ENCODE data around the gene KLRF1.
"Not testable (repeated sequence)": the region's sequence is repeated elsewhere in the genome, so short reads cannot be mapped to it uniquely, and the experiment has no call there.

Gene KLRF1

GRCh38 chr12:9869307-9870161 lies 42.3 kb downstream of the KLRF1 start, which contains the start of gene CLEC2B:
CLEC2B (minus strand) TSS chr12:9869354.
- peaks cover 6% of the 10 kb centered on the region for H3K36me3 Mint-ChIP-seq (ENCODE audit: low read depth)
- no peaks in the 10 kb centered on the region for H3K9me3 Mint-ChIP-seq
- peak within 1 kb of the TSS; percentile 94 for H3K4me3 Mint-ChIP-seq
- H3K27ac Mint-ChIP-seq = peak within 1 kb of the TSS; percentile 95
- no peaks in the 10 kb centered on the region for H3K27me3 Mint-ChIP-seq (ENCODE audit: low read depth)
- peaks cover 36% of the 10 kb centered on the region for H3K4me1 Mint-ChIP-seq (ENCODE audit: low read depth)
- DNase-seq (ENCODE audit: low spot score) = peak; percentile 27

- no peaks in the 10 kb centered on the region for H3K27me3 Mint-ChIP-seq (ENCODE audit: low read depth)
- peaks cover 6% of the 10 kb centered on the region for H3K36me3 Mint-ChIP-seq (ENCODE audit: low read depth)
- H3K4me1 Mint-ChIP-seq (ENCODE audit: low read depth) = peaks cover 30% of the 10 kb centered on the region
- H3K27ac Mint-ChIP-seq = peak overlapping the region; percentile 95
- no peak for DNase-seq (ENCODE audit: low spot score)
- H3K4me3 Mint-ChIP-seq = peak overlapping the region; percentile 94
- H3K9me3 Mint-ChIP-seq = no peaks in the 10 kb centered on the region
Measured at GRCh38 chr12:9870286-9870866, 43.1 kb downstream of the KLRF1 start.

DNA sequence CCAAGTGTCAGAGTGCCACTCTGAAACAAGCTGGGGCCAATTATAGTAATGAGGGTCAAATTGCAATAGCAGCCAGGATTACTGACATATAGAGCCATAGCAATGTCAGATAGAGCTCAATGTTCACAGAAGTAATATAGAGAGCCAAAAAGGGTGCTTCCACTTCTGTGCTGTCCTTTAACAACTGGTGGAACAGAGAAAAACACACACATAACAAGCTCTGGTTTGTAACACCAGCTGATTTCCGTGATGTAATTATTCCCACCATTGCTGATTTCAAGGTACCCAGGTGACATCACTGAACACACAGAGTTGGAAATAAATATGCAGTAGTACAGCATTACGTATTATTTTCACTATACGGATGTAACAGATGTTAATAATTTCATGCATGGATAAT lies 44.9 kb downstream of the KLRF1 start:
- Mint-ChIP-seq H3K4me3 (no peak overlapping the region), H3K4me1 (ENCODE audit: low read depth) (peaks cover 16% of the 10 kb centered on the region), H3K27ac (no peak overlapping the region), H3K9me3 (no peaks in the 10 kb centered on the region), H3K27me3 (ENCODE audit: low read depth) (no peaks in the 10 kb centered on the region), H3K36me3 (ENCODE audit: low read depth) (peaks cover 3% of the 10 kb centered on the region)
- no peak for DNase-seq (ENCODE audit: low spot score)

DNA sequence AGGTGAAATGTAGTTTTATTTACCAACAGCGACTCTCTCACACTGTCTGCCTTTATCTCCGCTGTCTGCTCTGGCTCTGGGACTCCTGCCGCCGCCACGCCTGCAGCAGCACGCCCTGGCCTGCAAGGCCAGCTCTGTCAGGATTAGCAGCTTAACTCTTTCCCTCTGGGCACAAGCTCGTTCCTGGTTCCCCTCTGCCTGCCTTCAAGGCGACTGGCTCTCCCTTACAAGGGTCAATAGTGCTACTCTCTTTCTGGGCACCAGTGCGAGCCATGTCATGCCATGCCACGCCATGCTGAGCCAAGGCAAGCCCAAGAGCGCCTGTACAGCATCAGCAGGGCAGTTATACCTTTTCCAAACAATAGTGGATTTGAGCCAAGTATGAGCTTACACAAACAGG lies 45.5 kb downstream of the KLRF1 start:
- peaks cover 15% of the 10 kb centered on the region for H3K4me1 Mint-ChIP-seq (ENCODE audit: low read depth)
- H3K36me3 Mint-ChIP-seq (ENCODE audit: low read depth) = peaks cover 2% of the 10 kb centered on the region

GRCh38 chr12:9876120-9876519 lies 48.8 kb downstream of the KLRF1 start:
- not testable (repeated sequence) for H3K27me3 Mint-ChIP-seq (ENCODE audit: low read depth); H3K27ac Mint-ChIP-seq; H3K4me3 Mint-ChIP-seq; H3K9me3 Mint-ChIP-seq; H3K36me3 Mint-ChIP-seq (ENCODE audit: low read depth); DNase-seq (ENCODE audit: low spot score)
- H3K4me1 Mint-ChIP-seq (ENCODE audit: low read depth) = peaks cover 15% of the 10 kb centered on the region

More for the DNA sequence above, 45.5 kb downstream of the KLRF1 start:
- no peak overlapping the region for H3K27ac Mint-ChIP-seq
- H3K4me3 Mint-ChIP-seq = no peak overlapping the region
- H3K9me3 Mint-ChIP-seq = no peaks in the 10 kb centered on the region
- DNase-seq (ENCODE audit: low spot score) = no peak
- H3K27me3 Mint-ChIP-seq (ENCODE audit: low read depth) = no peaks in the 10 kb centered on the region

- Mint-ChIP-seq H3K4me1 (ENCODE audit: low read depth) (peaks cover 16% of the 10 kb centered on the region), H3K27me3 (ENCODE audit: low read depth) (no peaks in the 10 kb centered on the region), H3K9me3 (no peaks in the 10 kb centered on the region), H3K36me3 (ENCODE audit: low read depth) (no peaks in the 10 kb centered on the region), H3K4me3 (no peak overlapping the region), H3K27ac (no peak overlapping the region)
- no peak for DNase-seq (ENCODE audit: low spot score)
Measured at GRCh38 chr12:9880532-9881078, 53.3 kb downstream of the KLRF1 start.

- Mint-ChIP-seq H3K4me3 (no peak within 1 kb of the TSS), H3K27ac (no peak within 1 kb of the TSS), H3K4me1 (ENCODE audit: low read depth) (peaks cover 16% of the 10 kb centered on the region), H3K36me3 (ENCODE audit: low read depth) (no peaks in the 10 kb centered on the region), H3K27me3 (ENCODE audit: low read depth) (peaks cover 2% of the 10 kb centered on the region), H3K9me3 (no peaks in the 10 kb centered on the region)
- no peak for DNase-seq (ENCODE audit: low spot score)
Measured at GRCh38 chr12:9881246-9881645, 54.0 kb downstream of the KLRF1 start, which contains the start of gene KLRF2. KLRF2 (plus strand) TSS chr12:9881489; CDS start chr12:9881596, 107 bp downstream.

DNA sequence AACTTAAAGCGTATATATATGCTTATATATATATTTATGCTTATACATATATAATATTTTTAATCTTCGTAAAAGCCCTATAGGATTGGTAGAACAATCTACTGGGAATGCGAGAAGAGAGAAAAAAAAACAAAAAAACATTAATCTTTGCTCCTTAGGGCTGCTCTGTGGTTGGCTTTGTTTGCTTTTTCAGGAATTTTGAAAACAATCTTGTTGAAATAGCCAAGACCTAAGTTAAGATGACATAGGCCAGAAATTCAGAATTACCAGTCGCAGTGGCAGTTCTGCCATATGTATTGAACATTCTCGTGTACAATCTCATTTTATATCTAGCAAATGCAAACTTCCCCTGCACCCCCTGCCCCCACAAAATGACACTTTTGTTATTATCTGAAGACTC lies 54.7 kb downstream of the KLRF1 start:
- H3K27me3 Mint-ChIP-seq (ENCODE audit: low read depth) = peaks cover 4% of the 10 kb centered on the region
- no peak for DNase-seq (ENCODE audit: low spot score)
- H3K9me3 Mint-ChIP-seq = no peaks in the 10 kb centered on the region
- no peak overlapping the region for H3K27ac Mint-ChIP-seq
- H3K4me1 Mint-ChIP-seq (ENCODE audit: low read depth) = peaks cover 16% of the 10 kb centered on the region
- no peak overlapping the region for H3K4me3 Mint-ChIP-seq
- no peaks in the 10 kb centered on the region for H3K36me3 Mint-ChIP-seq (ENCODE audit: low read depth)

GRCh38 chr12:9883175-9883574 lies 55.9 kb downstream of the KLRF1 start:
- Mint-ChIP-seq H3K36me3 (ENCODE audit: low read depth) (no peaks in the 10 kb centered on the region), H3K4me1 (ENCODE audit: low read depth) (peaks cover 17% of the 10 kb centered on the region), H3K27me3 (ENCODE audit: low read depth) (peaks cover 4% of the 10 kb centered on the region), H3K9me3 (no peaks in the 10 kb centered on the region), H3K27ac (no peak overlapping the region), H3K4me3 (no peak overlapping the region)
- DNase-seq (ENCODE audit: low spot score) = no peak

- peaks cover 7% of the 10 kb centered on the region for H3K27me3 Mint-ChIP-seq (ENCODE audit: low read depth)
- no peaks in the 10 kb centered on the region for H3K9me3 Mint-ChIP-seq
- H3K27ac Mint-ChIP-seq = no peak overlapping the region
- no peak for DNase-seq (ENCODE audit: low spot score)
- H3K4me3 Mint-ChIP-seq = no peak overlapping the region
- H3K36me3 Mint-ChIP-seq (ENCODE audit: low read depth) = no peaks in the 10 kb centered on the region
- H3K4me1 Mint-ChIP-seq (ENCODE audit: low read depth) = peaks cover 5% of the 10 kb centered on the region
Measured at GRCh38 chr12:9888665-9889273, 61.5 kb downstream of the KLRF1 start.

All from T-helper 2 cell treated with Interferon-gamma antibody and Interleukin-4, amounts not matched to agents 5 μg/mL and 100 μg/mL, for 36 hours (primary cell).